GM18508 (cell line): ENCODE measurements around the gene ZNF830.
"Not testable (repeated sequence)": the region's sequence is repeated elsewhere in the genome, so short reads cannot be mapped to it uniquely, and the experiment has no call there.

Experiments
- ATAC-seq: cut with Tn5 transposase; IDR thresholded peaks from one replicate; pipeline ENCODE4 v1.9.1; 2021; ENCODE audit warnings: moderate number of reproducible peaks; ENCODE audit not compliant: insufficient read depth, unreplicated experiment

Gene ZNF830

GRCh38 chr17:34990921-34991365 is 29.6 kb downstream of the ZNF830 start:
- no peak for ATAC-seq

DNA sequence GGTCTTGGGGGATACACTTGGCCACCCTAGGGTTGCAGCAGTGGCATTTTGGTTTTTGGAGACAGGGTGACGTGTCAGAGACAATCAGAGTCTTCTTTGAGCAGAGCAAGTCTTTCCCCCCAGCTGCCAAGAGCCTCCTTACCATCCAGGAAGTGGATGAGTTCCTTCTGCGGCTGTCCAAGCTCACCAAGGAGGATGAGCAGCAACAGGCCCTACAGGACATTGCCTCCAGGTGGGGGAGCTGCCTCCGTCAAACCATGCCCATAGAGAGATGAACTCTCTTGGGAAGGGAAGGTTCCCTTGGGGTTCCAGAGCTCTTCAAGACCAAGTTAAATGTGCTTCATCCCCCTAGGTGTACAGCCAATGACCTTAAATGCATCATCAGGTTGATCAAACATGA is 30.3 kb downstream of the ZNF830 start:
- no peak for ATAC-seq

- no peak for ATAC-seq
Measured at GRCh38 chr17:34993031-34993430, 31.7 kb downstream of the ZNF830 start.

DNA sequence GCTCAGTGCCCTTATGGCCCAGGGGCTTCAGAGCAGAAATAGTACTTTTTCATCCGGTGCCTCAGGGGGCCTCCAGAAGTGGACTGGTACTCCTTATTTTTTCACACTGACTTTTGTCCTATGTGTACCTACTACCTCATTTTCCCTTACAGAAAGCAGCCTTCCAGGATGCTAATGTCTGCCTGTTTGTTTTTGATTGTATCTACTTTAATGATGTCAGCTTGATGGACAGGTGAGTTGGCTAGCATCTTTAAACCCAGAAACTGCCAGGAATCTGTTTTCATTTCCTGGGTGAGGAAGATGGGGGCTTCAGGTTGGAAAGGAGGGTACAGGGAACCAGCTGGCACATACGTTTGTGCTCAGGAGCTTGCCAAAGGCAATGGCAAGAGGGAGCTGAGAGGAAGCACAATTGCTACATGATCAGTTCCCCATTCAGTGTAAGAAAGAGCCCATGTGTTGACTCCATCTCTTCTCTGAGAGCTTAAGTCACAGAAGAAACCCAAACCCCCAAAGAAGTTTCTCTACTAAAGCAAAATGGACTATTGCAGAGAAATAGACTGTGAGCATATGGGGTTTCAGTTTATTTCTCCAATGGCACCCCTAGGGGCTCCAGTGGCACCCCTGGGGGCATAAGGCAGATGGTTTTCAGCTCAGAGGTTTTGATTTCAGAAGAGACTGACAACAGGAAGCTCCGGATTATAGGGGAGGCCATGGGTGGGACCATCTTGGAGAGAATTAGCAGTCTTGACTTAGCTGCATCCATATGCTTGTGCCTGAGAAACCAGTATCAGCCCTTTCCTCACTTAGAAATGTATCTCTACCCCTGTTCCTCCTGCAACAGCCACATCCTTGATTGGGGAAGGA is 35.3 kb downstream of the ZNF830 start:
- ATAC-seq, result no peak

DNA sequence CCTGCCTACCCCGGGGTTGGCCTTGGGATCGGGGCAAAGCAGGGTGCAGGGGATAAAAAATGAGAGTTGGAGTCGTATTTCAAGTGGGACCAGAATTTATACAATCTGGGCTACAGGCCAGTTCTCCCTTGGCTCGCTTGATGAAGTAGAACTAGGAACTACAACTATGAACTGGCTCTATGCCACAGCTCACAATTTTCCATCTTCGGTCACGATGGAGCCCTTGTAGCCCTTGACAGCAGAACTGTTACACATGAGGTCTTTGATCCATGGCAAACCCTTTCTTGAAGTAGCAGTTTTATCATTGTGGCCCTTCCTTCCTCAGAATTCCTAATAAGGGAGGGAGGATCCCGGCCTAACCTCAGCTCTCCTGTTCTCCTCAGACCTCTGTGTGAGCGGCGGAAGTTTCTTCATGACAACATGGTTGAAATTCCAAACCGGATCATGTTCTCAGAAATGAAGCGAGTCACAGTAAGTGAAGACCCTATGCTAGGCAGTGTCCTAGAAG is 36.1 kb downstream of the ZNF830 start:
- no peak for ATAC-seq

DNA sequence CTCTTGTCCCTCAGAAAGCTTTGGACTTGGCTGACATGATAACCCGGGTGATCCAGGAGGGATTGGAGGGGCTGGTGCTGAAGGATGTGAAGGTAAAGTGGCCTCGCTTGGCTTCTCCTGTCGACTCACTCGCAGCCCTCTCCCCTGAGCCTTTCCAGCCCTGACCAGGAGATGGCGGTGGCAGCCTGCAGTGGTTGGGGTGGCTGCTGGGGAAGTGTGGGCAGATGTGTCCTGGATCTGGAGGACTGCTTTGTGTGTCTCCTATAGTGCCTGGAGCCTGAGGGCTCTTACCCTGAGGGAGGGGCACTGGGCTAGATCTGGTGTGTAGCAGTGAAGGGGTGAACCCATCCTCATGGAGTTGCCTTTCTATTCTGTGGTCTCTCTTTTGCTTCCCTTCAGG is 36.9 kb downstream of the ZNF830 start:
- no peak for ATAC-seq

- ATAC-seq, result no peak
Measured at GRCh38 chr17:34999456-34999855, 38.1 kb downstream of the ZNF830 start.

GRCh38 chr17:35000965-35001364 is 39.6 kb downstream of the ZNF830 start:
- not testable (repeated sequence) for ATAC-seq

DNA sequence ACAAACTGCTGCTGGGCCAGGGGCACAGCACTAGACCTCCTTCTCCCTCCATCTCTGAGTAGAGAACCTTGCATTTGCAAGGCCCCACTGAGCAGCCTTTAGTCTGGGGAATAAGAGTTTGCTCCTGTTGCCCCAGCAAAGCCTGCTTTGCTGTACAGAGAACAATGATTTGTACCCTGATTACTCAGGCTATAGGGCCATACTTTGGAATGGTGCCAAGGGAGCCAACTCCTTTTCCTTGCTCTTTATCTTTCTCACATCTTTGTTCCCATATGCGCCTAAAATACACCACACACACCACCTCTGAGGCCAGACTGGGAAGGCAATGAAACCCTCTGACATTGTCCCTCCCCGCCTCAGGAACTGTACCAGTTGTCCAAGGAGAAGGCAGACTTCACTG is 40.2 kb downstream of the ZNF830 start:
- ATAC-seq, result no peak

DNA sequence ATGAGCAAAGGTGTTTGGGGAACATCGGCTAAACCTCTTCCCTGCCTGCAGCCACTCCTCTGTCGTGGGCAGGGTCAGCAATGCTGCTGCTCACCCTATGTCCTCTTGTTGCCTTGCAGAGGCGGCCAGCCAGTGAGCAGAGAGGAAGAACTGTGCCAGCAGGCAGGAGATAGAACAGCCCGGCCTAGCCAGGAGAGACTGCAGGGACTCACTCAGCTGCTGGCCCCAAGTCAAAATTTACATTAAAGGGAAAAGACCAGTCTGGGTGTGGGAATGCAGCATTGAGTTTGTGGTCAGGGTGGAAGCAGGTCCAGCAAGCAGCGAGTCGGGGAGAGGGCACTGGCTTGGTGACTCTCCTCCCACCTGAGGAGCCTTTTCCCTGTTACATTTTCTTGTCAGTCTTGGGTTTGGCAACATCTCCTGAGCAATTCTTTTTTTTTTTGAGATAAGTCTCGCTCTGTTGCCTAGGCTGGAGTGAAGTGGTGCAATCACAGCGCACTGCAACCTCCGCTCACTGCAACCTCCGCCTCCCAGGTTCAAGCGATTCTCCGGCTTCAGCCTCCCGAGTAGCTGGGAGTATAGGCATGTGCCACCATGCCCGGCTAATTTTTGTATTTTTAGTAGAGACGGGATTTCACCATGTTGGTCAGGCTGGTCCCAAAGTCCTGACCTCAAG is 41.7 kb downstream of the ZNF830 start:
- ATAC-seq, result no peak

DNA sequence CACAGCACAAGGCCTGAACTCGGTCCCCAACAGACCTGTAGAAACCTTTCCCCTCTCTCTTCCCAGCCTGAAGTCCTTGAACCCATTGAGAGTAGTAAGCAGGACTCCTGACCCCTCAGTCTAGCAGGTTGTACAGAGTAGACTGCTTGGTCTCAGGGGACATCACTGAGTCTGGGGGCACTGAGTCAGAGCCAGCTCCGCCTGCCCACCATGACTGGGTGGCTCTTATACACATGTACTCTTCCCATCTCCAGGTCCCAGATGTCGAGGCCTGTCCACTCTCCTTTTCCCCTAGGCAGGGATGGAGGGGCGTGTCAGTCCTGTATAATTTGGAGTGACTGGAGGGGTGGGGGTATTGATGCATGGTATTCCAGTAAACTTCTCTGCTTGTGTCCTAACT is 42.4 kb downstream of the ZNF830 start:
- no peak for ATAC-seq

GRCh38 chr17:35006345-35006744 is 45.0 kb downstream of the ZNF830 start:
- ATAC-seq, result no peak

DNA sequence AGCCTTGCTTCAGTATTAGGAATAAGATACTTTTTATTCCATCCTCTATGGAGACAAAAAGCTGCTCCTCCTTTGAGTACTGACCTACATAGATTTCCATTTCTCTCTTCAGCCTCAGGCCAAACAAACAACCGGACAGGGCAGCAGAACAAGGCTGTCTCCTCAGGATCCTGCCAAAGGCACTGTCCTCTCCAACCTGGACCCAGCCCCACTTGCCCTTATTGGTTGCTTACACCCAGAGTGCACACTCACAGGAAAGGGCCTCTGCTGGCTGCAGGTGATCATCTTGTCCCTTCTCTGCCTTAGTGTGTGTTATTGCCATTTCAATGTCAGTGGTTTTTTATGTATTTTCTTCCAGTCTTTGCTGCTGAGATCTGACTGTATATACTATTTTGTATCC is 45.6 kb downstream of the ZNF830 start:
- no peak for ATAC-seq

DNA sequence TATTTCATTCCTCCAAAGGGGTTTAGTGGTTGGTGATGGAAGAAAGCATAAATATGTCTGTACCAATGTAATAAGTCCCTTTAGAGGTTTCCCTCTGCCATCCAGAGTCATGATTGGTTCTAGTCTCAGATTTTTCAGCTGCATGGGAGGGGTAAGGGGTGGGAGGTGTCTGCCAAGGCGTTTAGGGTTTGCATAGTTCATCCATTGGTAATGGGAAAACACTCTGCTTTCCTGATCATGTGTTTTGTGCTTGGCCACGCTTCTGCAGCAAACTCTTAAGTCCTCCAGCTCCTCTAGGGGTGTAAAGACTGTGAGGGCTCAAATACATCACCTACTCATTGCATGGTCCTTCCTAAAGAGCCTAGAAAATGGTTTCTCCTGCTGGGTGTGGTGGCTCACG is 48.8 kb downstream of the ZNF830 start:
- no peak for ATAC-seq

DNA sequence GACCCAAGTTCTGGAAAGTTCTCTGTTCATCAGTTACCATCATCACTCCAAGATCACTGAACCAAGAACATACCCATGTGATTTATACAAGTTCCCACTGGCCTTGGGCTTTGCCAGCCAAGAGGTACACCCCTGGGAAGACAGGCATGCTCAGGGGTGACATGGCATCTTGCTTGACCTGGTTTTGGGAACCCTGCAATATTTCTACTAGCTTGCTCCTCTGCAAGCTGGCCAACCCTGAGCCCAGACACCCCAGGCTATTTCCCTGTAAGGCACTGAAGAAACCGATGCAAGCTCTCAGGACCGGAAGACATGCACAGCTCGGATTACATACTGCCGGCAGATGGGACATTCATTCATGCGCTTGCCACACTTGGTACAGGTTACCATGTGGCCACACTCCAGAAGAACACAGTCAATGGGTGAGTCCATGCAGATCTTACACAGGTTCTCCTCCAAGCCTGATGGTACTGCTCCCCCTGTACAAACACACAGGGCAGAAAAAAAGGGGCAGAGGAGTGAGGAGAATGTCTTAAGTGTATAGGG is 50.4 kb downstream of the ZNF830 start:
- ATAC-seq, result no peak
